Ramos (cell line): ENCODE results near the gene NAPG.
"Not testable (repeated sequence)": the region's sequence is repeated elsewhere in the genome, so short reads cannot be mapped to it uniquely, and the experiment has no call there.

Experiments used
- in situ Hi-C: fragments of 300-500 bp; cut with MboI; formaldehyde crosslinking; loops from one replicate; pipeline ENCODE4 v1.14.3; 2022; ENCODE audit warnings: low sequenced_read_pairs; ENCODE audit not compliant: unreplicated experiment

Gene NAPG

GRCh38 chr18:10525697-10526560, at the start of gene NAPG:
Gene NAPG (plus strand): TSS chr18:10526027. CDS start chr18:10526103, 76 bp downstream.
- in situ Hi-C loops = no loop called here

GRCh38 chr18:10476338-10476791, 49.5 kb upstream of the NAPG start:
- in situ Hi-C loops = no loop called here

- in situ Hi-C loops = no loop called here
Measured at GRCh38 chr18:10477121-10477862, 48.5 kb upstream of the NAPG start.

GRCh38 chr18:10477863-10478260, 48.0 kb upstream of the NAPG start:
- in situ Hi-C loops = no loop called here

- in situ Hi-C loops = no loop called here
Measured at GRCh38 chr18:10481831-10482230, 44.0 kb upstream of the NAPG start.

- in situ Hi-C loops = no loop called here
Measured at GRCh38 chr18:10482363-10482984, 43.4 kb upstream of the NAPG start.

GRCh38 chr18:10482985-10483949, 42.6 kb upstream of the NAPG start:
- in situ Hi-C loops = no loop called here

- in situ Hi-C loops = no loop called here
Measured at GRCh38 chr18:10485475-10485874, 40.4 kb upstream of the NAPG start.

GRCh38 chr18:10486362-10486761, 39.5 kb upstream of the NAPG start:
- in situ Hi-C loops = no loop called here

- in situ Hi-C loops = no loop called here
Measured at GRCh38 chr18:10487154-10487553, 38.7 kb upstream of the NAPG start.

GRCh38 chr18:10488017-10488416, 37.8 kb upstream of the NAPG start:
- in situ Hi-C loops = no loop called here

- in situ Hi-C loops = no loop called here
Measured at GRCh38 chr18:10490401-10491165, 35.2 kb upstream of the NAPG start.

- in situ Hi-C loops = no loop called here
Measured at GRCh38 chr18:10495936-10496335, 29.9 kb upstream of the NAPG start.

- in situ Hi-C loops = no loop called here
Measured at GRCh38 chr18:10497206-10497749, 28.5 kb upstream of the NAPG start.

GRCh38 chr18:10499230-10499629, 26.6 kb upstream of the NAPG start:
- in situ Hi-C loops = no loop called here

GRCh38 chr18:10500038-10500437, 25.8 kb upstream of the NAPG start:
- in situ Hi-C loops = no loop called here

GRCh38 chr18:10504723-10505122, 21.1 kb upstream of the NAPG start:
- in situ Hi-C loops = no loop called here

- in situ Hi-C loops = not testable (repeated sequence)
Measured at GRCh38 chr18:10505892-10506291, 19.9 kb upstream of the NAPG start.

GRCh38 chr18:10508591-10508990, 17.2 kb upstream of the NAPG start:
- in situ Hi-C loops = no loop called here
